Measurements from ENCODE around the gene LATS2.

Gene LATS2

GRCh38 chr13:21061029-21061763 is at the start of gene LATS2 (continued):
- TF ChIP-seq PRDM2 (tag by site-specific recombination; IDR thresholded peaks at IDR 0.05; ENCODE audit: borderline replicate concordance), result no peak
- TF ChIP-seq ZNF521 (tag by site-specific recombination; IDR thresholded peaks at IDR 0.05), result no peak
- TF ChIP-seq ZNF555 (tag by site-specific recombination; conservative IDR thresholded peaks at IDR 0.05), result no peak
- TF ChIP-seq ZNF311 (tag by site-specific recombination; IDR thresholded peaks at IDR 0.05; ENCODE audit: borderline replicate concordance), result no peak
- no peak for TF ChIP-seq ZSCAN4 (tag by site-specific recombination; IDR thresholded peaks at IDR 0.05)
- peak; percentile 68 for TF ChIP-seq ZIC2 (tag by site-specific recombination; IDR thresholded peaks at IDR 0.05)
- TF ChIP-seq KLF16 (tag by site-specific recombination; IDR thresholded peaks at IDR 0.05), result peak; percentile 52; the same call in 1 of the 2 replicates
- TF ChIP-seq ZNF610 (tag by site-specific recombination; IDR thresholded peaks at IDR 0.05; ENCODE audit: borderline replicate concordance), result no peak
- TF ChIP-seq ZNF37A (tag by site-specific recombination; IDR thresholded peaks at IDR 0.05), result no peak
- TF ChIP-seq INSM2 (tag by site-specific recombination; IDR thresholded peaks at IDR 0.05), result peak; percentile 78
- TF ChIP-seq ZNF148 (tag by site-specific recombination; IDR thresholded peaks at IDR 0.05; ENCODE audit: borderline replicate concordance), result no peak
- no peak for TF ChIP-seq ZNF132 (tag by site-specific recombination; IDR thresholded peaks at IDR 0.05; ENCODE audit: borderline replicate concordance)
- TF ChIP-seq ZNF214 (tag by site-specific recombination; IDR thresholded peaks at IDR 0.05; ENCODE audit: borderline replicate concordance), result no peak
- TF ChIP-seq ZNF488 (tag by site-specific recombination; IDR thresholded peaks at IDR 0.05), result no peak
- no peak for TF ChIP-seq ZNF518A (tag by site-specific recombination; conservative IDR thresholded peaks at IDR 0.05; ENCODE audit: low read depth)
- TF ChIP-seq ZNF48 (tag by site-specific recombination; IDR thresholded peaks at IDR 0.05), result no peak
- no peak for TF ChIP-seq ZNF558 (tag by site-specific recombination; IDR thresholded peaks at IDR 0.05)
- TF ChIP-seq ZNF266 (tag by site-specific recombination; IDR thresholded peaks at IDR 0.05; ENCODE audit: low read depth), result no peak
- TF ChIP-seq MEIS1 (CRISPR knock-in tag; IDR thresholded peaks at IDR 0.05; ENCODE audit: borderline replicate concordance), result no peak
- TF ChIP-seq ZNF366 (tag by site-specific recombination; conservative IDR thresholded peaks at IDR 0.05), result no peak

Measured in HEK293 (cell line).